ENCODE results near the gene RPL38.

The RPL38 gene

GRCh38 chr17:74251051-74251450 lies 47.6 kb downstream of the RPL38 start:
- no peak for DNase-seq

GRCh38 chr17:74251569-74251968 lies 48.1 kb downstream of the RPL38 start:
- DNase-seq, result no peak

- no peak for DNase-seq
Observed at GRCh38 chr17:74252211-74252610, 48.7 kb downstream of the RPL38 start.

- no peak for DNase-seq
Observed at GRCh38 chr17:74253036-74253435, 49.6 kb downstream of the RPL38 start.

- DNase-seq, result no peak
Observed at GRCh38 chr17:74257311-74257710, 53.8 kb downstream of the RPL38 start.

- DNase-seq, result peak in 1 of 2 experiments; percentile 11
Observed at GRCh38 chr17:74259667-74260524, 56.4 kb downstream of the RPL38 start.
